GM19023 (cell line): ENCODE results near the gene PDE4B.
A peak's percentile ranks its signal among the peaks of the same experiment; 100 is the strongest.

ENCODE experiments used
- ATAC-seq: cut with Tn5 transposase; IDR thresholded peaks from one replicate; pipeline ENCODE4 v1.9.1; 2021; ENCODE audit warnings: mild to moderate bottlenecking, moderate library complexity; ENCODE audit not compliant: unreplicated experiment

PDE4B gene

GRCh38 chr1:66220477-66220876 lies 427.8 kb downstream of the PDE4B start:
- no peak for ATAC-seq

DNA sequence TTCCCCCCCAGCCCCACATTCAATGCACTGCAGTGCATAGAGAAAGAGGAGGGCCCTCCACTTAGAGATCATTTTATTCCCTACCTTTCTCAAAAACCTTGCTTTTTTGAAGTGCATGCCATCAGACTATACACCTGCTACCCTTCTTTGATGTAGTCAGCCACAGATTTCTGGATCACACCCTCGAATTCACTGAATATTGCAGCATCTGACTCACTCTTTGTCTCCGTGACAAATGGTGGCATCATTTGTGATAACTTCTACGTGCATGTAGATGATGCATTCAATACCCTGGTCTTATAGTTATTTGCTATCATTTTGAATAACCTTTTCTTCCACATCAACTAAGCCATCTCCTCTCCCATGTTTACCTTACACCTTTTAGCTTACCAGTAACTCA lies 431.0 kb downstream of the PDE4B start:
- no peak for ATAC-seq

GRCh38 chr1:66226985-66227384 lies 434.3 kb downstream of the PDE4B start:
- ATAC-seq: no peak

DNA sequence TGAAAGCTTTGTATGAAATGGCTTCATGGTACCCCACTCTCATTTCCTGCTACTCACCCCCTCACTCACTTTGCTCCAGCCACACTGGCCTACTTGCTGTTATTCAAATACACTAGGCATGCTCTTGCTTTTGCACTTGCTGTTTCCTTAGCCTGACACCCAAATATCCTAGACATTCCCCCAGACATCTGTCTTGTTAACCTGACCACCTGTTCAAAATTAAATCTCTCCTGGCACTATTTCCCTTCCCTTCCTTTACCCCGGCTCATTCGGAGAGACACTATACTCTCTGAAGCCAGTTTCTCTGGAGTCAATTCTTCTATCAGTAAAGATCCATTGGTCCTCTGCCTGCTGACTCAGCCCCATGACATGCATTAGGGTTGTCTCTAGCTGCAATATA lies 435.3 kb downstream of the PDE4B start:
- no peak for ATAC-seq

GRCh38 chr1:66231217-66231616 lies 438.5 kb downstream of the PDE4B start:
- ATAC-seq: no peak

DNA sequence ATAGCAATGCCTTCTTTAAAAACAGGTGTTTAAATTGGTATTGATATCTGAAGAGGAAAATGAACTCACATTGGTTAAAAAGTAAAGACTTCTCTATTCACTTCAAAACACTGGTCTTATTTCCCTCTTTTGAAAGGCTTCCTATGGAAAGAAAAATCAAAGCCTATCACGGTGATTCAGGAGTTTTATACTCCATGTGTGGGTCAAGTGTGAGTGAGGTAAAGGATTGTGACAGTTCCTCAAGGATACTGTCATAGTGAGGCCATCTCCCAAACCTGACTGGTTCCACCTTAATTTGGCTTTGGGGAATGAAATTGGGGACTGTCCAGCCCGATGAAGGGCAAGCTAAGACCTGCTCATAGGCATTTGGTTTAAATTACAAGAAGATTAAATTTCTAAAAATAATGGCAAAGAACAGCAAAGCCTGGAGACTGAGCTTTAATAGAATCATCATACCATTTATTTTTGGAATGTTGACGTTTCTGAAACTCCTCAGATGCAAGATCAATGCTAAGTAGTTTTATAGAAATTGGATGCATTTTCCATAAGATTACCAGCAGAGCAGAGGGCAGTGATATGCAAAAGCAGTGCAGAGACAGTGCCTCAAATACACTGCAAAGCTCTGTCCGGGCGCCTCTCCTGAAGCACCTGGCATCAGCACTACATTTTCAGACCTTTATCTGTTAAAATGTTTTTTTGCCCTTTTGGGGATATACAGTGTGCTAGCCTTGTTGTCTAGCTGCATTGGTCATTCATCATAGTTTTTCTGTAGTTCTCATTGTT lies 439.2 kb downstream of the PDE4B start:
- ATAC-seq: no peak

GRCh38 chr1:66237042-66237441 lies 444.3 kb downstream of the PDE4B start:
- ATAC-seq: no peak

- no peak for ATAC-seq
These were observed 445.2 kb downstream of the PDE4B start for GRCh38 chr1:66237722-66238479.

DNA sequence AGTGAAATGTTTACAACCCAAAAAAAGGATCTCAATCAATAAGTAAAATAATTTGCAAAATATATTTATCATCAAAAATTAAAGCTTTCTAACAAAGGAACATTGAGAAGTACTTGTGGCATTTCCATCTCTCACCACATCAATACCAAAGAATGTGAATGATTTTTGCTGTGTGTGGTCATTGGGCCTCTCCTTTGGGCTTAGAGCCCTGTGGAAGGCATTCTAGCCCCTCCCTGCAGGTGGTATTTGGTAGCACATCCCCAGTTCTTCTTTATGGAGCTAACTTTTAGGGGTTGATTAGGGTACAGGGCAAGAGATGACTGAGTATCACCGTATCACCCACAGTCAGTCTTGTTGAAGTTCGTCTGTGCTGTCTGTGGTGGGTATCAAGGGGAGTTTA lies 447.1 kb downstream of the PDE4B start:
- ATAC-seq: no peak

- no peak for ATAC-seq
These were observed 448.1 kb downstream of the PDE4B start for GRCh38 chr1:66240491-66241484.

- ATAC-seq: peak; percentile 83
These were observed 450.2 kb downstream of the PDE4B start for GRCh38 chr1:66242646-66243547.

- ATAC-seq: no peak
These were observed 450.9 kb downstream of the PDE4B start for GRCh38 chr1:66243548-66244130.

- ATAC-seq: no peak
These were observed 451.7 kb downstream of the PDE4B start for GRCh38 chr1:66244429-66244828.

GRCh38 chr1:66245691-66246090 lies 453.0 kb downstream of the PDE4B start:
- ATAC-seq: no peak

- no peak for ATAC-seq
These were observed 453.9 kb downstream of the PDE4B start for GRCh38 chr1:66246351-66247269.

- no peak for ATAC-seq
These were observed 454.9 kb downstream of the PDE4B start for GRCh38 chr1:66247415-66248208.

- no peak for ATAC-seq
These were observed 455.6 kb downstream of the PDE4B start for GRCh38 chr1:66248257-66248656.

DNA sequence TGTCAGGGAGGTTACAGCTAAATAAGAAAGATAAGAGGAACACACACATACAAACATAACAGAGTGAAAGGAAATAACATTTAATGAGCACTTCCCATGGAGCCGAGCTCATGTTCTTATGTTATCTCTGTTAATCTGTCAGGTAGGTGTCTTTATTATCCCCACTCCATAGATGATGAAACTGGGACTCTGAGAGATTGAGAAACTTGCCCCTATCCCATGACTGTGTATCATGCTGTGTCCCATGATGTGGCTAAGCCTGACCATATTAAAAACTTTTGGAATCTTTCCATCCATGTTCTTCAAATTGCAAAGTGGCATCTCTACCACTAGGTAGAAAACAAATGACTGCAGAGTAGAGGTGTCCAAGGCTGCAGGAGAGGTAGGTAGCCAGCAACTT lies 456.1 kb downstream of the PDE4B start:
- ATAC-seq: no peak
